SU-DHL-6 (cell line): ENCODE measurements around the gene GATAD2B.

Source experiments
- EZH2phosphoT487 ChIP-seq: fragments of 200-600 bp; sonication (generic), shearing (Covaris generic); conservative IDR thresholded peaks from 2 replicates; pipeline ENCODE4 v1.6.1; 2018; ENCODE audit warnings: mild to moderate bottlenecking, antibody characterized with exemption, low read length, moderate library complexity, mixed read lengths
- TF ChIP-seq, protein P1 (sequence below): fragments of 200-600 bp; sonication (generic); IDR thresholded peaks from one replicate; pipeline ENCODE4 v1.5.1; 2017; ENCODE audit warnings: antibody characterized with exemption, mild to moderate bottlenecking, low read length, moderate library complexity; ENCODE audit not compliant: insufficient read depth, poor library complexity, severe bottlenecking

DNA sequence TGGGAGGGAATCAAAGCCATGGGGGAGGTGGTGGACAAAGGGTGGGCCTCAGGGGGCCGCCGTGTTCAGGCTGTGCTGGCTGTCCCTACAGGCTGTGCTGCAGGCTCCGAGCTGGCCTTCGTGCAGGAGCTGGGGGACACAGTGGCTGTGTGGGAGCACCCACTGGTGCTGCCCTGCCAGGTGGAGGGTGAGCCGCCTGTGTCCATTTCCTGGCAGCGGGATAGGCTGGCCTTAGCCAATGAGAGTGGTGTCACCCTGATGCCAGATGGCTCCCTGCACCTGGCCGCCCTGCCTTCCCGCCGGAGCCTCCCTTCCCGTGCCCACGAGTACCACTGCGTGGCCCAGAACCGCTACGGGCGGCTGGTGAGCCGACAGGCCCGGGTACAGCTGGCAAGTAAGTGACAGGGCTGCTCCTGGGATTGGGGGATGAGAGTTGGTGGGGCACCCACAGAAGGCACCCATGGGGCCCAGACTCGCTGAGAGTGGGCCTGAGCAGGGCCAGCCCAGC is 127.4 kb downstream of the GATAD2B start:
- TF ChIP-seq, protein P1, sequence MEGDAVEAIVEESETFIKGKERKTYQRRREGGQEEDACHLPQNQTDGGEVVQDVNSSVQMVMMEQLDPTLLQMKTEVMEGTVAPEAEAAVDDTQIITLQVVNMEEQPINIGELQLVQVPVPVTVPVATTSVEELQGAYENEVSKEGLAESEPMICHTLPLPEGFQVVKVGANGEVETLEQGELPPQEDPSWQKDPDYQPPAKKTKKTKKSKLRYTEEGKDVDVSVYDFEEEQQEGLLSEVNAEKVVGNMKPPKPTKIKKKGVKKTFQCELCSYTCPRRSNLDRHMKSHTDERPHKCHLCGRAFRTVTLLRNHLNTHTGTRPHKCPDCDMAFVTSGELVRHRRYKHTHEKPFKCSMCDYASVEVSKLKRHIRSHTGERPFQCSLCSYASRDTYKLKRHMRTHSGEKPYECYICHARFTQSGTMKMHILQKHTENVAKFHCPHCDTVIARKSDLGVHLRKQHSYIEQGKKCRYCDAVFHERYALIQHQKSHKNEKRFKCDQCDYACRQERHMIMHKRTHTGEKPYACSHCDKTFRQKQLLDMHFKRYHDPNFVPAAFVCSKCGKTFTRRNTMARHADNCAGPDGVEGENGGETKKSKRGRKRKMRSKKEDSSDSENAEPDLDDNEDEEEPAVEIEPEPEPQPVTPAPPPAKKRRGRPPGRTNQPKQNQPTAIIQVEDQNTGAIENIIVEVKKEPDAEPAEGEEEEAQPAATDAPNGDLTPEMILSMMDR = no peak
- no peak for TF ChIP-seq EZH2phosphoT487
